ENCODE data around the gene STXBP4.

DNA sequence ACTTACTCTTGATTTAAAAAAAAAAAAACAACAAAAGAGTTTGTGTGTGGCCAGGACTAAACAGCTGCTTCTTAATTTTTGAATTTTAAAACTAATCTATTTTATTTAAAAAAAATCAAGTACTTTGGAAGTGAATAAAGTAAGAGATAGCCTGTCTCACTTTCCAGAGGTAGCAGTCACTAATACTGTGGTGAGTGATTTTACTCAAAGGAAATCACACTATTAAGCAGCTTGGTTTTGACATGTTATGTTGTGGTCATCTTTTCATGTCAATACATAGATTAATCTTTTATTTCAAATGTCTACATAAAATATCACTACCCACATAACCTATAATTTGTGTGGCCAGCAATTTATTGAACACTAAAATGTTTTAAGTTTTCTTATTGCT, 194.0 kb downstream of the STXBP4 start:
- TF ChIP-seq, protein P1, sequence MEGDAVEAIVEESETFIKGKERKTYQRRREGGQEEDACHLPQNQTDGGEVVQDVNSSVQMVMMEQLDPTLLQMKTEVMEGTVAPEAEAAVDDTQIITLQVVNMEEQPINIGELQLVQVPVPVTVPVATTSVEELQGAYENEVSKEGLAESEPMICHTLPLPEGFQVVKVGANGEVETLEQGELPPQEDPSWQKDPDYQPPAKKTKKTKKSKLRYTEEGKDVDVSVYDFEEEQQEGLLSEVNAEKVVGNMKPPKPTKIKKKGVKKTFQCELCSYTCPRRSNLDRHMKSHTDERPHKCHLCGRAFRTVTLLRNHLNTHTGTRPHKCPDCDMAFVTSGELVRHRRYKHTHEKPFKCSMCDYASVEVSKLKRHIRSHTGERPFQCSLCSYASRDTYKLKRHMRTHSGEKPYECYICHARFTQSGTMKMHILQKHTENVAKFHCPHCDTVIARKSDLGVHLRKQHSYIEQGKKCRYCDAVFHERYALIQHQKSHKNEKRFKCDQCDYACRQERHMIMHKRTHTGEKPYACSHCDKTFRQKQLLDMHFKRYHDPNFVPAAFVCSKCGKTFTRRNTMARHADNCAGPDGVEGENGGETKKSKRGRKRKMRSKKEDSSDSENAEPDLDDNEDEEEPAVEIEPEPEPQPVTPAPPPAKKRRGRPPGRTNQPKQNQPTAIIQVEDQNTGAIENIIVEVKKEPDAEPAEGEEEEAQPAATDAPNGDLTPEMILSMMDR (IDR thresholded peaks at IDR 0.05; ENCODE audit: insufficient read depth, low read length, poor library complexity, severe bottlenecking): no peak
- TF ChIP-seq EZH2phosphoT487 (conservative IDR thresholded peaks at IDR 0.05; ENCODE audit: low read length): no peak
